ENCODE data around the gene CBX8.

CBX8 gene

DNA sequence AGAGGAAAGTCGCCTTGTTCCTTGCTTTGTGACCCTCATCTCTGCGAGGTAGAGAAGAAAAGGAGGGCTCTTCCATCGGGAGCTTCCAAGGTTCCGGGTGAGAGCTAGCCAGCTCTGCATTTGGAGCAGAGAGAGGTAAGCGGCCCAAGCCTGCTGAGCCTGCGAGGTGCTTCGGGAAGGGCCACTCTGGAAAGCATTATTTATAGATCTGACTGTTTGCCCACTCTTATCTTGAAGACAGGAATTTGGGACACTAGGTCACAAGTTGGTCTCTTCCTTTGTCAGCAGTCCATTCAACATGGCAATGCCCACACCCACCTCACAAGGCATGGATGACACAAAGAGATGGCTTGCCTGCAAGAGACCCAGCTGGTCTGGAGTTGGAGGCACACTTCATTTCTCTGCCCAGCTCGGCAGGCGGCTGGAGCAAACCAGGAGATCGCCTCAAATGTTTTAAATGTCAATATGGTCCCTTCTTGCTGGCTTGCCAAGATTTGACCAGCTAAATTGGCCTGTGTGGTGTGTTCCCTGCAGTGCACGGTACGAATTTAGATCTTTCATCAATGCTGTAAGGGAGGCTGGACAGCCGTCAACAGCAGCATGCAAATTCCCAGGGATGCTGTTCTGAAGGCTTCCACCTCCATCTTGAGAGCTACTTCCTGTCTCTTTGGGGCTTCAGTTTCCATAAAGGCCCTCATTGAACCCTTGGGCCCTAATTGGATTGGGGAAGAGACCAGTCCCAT, 22.8 kb upstream of the CBX8 start:
- DNase-seq (ENCODE audit: low read depth, low spot score), result no peak

DNA sequence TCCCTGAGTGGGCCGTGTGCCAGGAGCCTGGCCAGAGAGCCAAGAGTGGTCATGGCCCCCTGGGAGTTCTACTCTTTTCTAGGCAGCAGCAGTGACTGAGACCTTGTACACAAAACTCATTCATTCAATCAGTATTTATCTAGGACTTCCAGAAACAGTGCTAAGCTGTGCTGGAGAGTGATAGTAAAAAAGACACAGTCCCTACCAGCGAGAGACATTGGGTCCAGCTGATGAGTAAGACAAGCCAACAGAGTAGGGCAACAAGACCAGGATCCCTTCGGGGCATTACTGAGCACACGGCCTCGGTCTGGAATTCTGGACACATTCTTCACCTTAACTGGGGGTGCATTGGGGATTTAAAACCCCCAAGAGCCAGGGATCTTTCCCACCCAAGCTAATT, 22.2 kb upstream of the CBX8 start:
- DNase-seq (ENCODE audit: low read depth, low spot score), result no peak

DNA sequence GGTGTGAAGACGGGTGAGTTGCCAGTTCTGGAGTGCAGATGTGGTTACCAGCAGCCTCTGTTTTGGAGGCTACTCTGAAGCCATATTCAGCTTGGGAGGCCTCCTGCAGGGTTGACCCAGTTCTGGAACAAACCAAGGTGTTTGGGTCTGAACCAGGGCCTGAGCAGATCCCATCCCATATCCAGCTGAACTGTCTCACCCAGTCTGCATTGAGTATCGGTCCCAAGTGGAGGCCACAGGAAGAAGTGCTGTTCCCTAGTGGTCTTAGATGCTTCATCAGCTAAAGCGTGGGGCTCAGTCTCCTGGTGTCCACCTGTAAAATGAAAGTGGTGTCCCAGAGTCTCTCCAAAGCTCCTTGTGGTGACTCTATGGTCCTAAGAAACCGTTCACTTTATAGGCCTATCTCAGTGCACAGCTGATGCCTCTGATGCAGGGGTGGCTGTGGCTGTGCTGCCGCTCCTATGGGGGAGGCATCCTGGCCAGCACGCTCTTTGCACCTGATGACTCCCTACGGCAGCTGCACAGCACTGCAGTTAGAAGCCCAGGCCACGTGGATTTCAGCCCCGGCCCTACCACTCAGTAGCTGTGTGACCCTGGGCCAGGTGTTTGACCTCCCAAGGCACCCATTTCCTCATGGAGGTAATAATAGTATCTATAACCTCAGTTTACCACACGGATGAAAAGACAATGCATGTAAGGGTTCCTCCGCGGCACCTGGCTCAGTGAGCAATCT, 21.3 kb upstream of the CBX8 start:
- no peak for DNase-seq (ENCODE audit: low read depth, low spot score)

DNA sequence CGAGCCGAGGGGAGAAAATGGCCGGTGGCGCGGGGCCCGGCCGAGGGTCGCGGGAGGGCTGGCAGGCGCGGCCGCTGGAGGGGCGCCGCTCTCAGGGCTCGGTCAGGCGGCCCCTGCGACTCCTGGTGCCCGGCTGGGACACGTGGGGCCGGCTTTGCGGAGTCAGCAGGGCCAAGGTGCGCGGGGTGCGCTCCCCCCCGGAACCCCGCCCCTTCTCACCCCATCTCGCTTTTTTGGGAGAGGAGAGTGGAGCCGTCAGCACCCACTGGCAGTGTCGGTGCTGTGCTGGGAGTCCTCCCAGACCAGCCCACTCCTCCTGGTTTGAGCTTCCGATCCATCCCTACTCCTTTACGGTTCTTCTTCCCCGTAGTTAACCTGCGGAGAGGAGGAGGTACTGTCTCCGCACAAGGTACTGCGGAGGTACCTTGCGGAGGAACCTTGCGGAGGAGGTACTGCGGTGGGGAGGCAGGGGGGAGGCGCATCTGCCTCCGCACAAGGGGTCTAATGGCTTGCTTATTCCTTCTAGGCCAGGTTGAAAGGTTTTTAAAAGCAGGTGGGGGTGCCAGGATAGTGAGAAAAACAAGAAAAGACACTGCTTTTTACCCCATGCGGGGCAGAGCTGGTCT, 19.1 kb upstream of the CBX8 start:
- no peak for DNase-seq (ENCODE audit: low read depth, low spot score)

DNA sequence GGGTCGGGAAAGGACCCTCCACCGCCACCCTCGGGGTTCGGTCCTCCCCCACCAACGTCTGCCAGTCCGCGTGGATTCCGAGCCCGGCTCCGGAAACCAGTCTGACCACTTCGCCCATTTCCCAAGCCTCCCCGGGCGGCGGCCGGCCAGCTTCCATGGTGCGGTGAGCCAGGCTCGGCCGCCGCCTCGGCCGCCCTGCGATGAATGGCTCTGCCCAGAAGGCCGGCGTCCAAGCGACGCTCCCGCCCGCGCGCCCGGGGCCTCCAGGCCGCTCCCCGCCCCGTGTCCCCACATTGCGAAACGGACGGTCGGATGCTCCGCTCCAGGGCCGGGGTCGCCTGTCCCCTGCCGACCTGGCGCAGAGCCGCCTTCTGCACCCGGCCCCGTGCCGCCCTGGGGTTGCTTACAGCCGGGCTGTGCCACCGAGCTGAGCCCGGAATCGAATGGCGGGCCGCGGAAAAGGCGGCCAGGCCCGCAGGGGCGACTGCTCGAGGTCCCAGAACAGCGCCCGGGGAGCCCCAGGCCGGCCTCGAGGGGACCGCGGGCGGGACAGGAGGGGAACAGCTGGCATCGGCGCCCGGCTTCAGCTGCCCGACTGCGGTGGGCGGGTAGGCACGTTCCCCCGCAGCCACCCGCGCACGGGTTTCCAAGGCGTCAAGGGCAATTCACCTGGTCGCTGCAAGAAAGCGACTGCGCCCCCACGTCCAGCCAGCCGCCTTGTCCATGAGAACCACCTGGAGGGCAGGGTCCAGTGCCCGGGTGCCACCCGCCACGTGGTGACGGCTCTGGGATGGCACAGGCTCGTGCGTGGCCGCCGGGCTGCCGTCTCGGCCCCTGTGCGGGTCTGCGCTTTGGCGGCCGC, 18.3 kb upstream of the CBX8 start:
- no peak for DNase-seq (ENCODE audit: low read depth, low spot score)

DNA sequence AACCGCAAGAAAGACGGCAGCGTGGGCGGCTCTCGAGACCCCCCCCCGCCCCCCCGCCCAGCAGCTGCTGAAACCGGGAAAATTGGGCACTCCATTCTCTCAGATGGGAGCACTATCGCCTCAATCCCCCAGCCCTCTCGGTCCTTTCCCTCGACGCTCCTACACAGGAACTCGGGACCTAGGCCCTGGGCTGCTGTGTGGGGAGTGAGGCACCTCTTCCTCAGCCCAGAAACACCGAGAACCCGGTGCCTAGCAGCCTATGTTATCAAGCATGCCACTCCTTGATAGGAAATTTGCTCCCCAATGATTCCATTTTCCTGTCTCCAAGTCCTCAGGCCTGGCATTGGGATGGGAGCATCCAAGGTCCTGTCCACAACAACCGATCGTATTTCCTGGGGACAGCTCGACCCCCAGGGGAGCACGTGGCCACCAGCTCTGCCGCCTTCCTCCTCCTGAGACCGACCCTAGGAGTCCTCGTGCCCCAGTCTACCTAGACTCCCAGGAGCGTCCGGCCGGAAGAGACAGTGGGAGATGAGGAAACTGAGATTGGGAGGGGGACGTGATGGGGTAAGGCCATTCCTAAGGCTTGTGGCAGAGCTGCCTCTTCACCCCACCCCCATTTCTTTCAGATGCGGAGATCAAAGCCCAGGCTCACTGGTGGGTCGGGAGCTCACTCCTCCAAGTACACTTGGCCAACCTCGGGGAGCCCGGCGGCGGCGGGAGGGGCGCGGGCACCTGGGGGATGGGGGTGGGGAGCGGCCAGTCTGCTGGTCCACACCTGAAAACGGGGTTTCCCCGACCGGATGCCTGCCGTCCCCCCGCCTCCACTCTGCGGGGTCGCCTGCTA, 17.5 kb upstream of the CBX8 start:
- no peak for DNase-seq (ENCODE audit: low read depth, low spot score)

DNA sequence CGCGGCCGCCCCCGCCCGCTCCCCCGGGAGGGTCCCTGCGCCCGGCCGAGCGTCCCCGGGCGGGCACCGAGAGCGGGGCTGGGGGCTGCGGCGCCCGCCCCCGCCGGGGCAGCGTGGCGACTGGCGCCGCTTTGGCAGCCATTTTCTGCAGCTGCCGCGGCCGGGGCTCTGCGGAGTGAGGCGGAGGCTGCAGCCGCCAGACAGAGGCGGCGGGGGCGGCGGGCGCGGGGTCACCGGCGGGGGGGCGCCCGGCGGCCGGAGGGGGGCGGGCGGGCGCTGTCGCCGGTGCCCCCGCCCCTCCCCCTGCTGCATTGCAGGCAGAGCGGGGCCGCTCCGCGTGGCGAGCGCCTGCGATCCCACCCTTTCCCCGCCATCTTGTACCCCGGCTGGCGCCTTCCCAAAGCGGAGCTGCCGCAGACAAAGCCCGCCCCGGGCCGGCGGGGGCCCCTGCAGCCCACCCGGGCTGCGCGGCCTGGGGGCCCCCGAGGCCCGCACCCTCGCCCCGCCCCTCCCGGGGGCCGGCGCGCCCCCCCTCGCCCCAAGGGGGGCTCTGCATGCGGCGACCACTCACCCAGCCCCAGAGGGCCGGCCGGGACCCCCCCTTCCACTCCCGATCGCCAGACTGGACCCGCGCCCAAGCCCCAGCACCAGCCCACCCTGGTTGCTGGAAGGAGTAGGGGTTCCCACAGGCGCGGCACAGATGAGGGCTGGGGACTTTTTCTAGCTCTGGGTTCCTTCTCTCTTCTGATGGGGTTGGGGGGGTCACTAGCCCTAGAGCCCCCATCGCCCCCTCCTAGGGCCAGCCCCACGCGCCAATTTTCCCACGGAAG, 16.6 kb upstream of the CBX8 start:
- DNase-seq (ENCODE audit: low read depth, low spot score), result no peak

DNA sequence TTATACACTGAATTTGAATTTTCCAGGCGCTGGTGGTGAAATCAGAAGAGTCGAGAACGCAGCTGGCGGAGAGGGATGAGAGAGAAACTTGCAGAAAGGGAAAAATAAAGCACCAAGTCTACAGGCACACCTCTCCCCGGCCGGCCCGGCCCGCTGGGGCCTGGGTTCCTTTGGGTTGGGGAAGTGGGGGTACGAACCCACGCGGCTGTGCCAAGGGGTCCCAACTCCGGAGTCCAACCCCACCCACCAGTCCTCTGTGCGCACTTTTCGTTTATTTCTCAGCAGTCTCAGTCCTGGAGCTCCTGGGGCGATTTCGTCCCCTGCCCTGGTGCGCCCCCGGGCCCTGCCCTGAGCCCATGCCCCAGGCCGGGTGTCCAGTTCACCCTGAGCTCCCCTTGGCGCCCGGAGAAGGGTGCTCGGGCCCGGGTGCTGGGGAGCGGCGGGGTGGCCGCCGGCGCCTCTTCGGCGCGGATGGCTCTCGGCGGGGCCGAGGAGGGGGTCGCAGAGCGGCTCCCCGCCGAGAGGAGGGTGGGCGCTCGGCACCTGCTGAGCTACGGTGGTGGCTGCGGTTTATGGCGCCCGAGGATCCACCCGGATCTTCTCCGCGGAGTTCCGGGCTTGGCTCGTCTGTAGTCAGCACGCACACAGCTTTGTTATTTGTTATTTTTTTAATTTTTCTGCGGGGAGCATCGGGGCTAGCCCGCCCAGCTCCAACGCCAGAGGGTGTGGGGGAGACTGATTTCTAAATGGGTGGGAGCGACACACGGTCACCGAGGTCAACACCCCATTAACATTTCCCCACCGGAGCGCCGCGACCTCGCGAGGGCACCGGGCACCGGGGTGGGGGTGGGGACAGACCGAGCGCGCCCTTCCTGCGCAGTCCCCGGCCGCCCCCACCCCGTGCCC, 15.7 kb upstream of the CBX8 start:
- DNase-seq (ENCODE audit: low read depth, low spot score), result no peak

DNA sequence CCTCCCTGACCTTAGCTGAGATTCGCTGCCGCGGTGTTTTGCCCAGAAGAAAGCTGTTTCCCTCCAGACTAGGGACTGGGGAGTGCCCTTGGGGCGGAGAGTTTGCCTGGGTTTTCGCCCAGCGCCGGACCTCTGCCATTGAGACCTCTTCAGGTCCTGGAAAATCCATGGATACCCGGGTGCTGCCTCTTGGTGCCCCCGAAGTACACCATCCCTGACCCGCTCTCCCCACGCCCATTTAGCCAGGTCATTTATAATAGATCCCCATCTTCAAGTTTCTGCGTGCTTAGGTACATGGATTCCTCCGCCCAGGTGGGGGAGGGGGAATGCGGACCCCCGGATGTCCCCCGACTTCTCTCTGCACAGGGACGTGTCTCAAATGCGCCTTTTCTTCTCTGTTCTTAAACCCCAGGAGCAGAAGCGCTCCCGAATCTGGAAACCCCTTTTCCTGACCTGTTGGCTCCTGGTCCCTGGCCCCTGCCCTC, 15.0 kb upstream of the CBX8 start:
- DNase-seq (ENCODE audit: low read depth, low spot score), result no peak

DNA sequence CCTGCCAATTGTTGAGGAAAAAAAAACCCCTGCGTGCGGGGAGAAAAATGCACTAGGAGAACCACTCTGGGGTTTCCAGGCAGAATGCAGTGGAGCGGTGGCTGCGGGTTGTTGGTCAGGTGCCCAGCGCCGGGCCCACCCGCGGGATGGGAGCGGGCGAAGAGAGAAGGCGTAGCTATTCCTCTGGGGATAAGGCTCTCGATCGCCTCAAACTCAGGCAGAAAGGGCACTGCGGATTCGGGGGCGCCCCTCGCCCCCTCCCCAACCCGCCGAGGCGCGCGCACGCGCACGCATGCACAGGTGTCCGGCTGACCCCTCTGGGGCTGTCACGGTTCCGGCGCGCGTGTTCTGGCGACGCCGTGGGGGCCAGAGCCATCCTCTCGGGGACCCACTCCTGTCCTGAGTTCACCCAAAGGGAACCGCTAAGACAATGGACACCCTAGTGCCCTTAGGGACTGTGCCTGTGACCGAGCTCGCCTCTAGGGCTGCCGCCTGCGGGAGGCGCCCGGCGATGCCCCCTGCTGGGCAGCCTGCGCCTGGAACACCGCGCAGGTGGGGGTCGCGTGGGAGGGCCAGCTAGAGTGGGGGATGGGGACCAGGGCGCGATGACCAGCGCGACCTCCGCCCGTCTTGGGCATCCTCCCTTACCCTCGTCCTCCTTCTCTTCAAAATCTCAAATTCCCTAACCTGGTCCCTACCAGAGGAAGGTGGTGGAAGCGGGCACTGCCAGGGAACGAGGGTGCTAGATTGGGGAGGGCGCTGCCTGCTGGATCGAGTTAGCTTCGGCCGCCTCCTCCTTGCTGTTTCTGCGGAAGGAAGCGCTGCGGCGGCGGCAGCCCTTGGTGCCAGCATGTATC, 14.4 kb upstream of the CBX8 start:
- no peak for DNase-seq (ENCODE audit: low read depth, low spot score)

DNA sequence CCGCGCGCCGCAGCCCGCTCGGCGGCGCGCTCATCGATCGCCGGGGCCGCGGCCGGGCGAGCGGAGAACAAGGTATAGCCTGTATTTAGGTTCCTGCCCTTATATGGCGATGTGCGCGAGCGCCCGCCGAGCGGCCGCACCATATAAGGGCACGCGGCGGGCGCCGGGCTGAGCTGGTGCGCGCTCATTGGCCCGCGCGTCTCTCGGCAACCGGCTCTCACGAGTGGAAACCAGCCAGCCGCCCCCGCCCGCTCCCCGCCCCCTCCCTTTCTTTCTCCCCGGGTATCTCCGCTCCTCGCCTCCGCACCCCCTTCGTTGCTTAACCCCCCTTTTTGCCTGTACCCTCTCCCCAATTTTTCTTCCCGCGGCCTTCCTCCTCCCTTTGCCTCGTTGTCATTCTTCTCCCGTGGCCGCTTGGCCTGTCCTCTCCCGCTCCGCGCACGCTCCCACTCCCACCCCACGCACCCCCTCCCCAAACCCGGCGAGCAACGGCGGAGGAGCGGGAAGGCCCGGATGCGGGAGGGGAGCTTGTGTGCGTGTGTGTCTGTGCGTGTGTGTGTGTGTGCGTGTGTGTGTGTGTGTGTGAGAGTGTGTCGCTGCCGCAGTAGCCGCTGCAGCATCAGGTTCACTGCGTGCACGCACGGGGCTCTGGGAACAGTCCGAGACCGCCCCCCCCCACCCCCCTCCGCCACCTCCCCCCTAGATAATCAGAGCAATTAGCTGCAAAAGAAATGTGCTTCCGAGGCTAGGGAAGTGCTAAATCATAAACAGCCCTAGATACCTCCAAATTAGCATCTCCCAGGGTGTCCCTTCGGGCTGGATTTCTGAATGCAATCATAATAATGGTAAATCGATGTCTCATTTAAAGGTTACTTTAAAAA, 13.5 kb upstream of the CBX8 start:
- no peak for DNase-seq (ENCODE audit: low read depth, low spot score)

DNA sequence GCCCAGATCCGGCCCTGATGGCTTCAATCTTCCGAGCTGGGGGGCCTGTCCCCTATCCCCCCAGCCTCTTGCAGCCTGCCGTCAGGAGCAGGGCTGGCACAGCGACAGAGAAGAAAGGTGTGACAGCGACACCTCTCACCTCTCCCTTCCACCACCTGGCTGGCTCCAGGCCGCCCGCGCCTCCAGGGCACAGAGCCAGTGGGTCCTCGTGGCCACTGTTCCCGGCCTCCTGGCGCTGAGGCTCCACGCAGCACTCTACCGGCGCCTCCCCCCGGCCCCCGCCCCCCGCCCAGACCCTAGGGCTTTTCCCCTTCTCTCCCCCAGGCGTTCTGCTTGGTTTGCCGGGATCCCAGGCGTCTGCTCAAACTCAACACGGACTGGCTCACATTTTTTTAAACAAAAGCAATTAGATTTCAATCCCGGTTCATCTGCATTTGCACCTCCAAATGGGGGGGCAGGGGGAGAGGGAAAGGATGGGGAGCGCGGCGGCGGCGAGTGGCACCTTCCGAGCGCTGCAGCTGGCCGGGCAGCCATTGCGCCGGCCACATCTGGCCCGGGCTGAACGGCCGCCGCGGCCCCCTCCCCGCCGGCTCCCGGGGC, 12.8 kb upstream of the CBX8 start:
- DNase-seq (ENCODE audit: low read depth, low spot score), result no peak

DNA sequence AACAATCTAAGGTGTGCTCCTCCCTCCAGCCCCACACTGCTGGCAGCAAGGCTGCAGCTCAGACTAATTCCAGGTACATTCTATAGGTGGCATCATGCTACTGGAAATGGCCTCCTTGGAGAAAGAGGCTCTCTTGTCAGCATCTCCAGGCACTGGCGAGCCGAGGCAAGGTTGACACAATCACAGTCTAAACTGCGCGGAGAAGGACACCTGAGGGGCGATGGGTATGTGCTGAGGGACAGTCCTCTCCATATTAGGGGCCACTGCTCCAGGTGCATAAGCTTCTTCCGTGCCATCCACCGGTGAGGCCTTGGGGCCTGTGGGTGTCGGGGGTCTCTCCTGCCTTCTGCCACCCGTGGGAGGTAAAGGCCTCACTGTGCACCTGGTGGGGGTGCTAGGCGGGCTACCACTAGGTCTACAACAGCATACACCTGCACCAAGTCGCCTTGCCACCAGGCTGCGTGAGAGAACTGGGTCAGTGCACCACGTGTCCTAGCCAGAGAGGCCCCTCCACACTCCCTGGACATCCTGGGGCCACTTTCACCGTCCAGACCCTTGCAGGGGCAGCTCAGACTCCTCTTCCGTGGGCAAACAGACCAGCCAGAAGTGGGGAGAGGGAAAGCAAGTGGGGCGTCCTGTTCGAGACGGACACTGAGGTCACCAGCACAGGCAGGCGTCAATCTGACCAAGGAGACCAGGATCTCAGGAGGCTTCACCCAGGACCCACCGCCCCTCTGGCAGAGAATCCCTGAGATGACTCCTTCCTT, 12.1 kb upstream of the CBX8 start:
- no peak for DNase-seq (ENCODE audit: low read depth, low spot score)

DNA sequence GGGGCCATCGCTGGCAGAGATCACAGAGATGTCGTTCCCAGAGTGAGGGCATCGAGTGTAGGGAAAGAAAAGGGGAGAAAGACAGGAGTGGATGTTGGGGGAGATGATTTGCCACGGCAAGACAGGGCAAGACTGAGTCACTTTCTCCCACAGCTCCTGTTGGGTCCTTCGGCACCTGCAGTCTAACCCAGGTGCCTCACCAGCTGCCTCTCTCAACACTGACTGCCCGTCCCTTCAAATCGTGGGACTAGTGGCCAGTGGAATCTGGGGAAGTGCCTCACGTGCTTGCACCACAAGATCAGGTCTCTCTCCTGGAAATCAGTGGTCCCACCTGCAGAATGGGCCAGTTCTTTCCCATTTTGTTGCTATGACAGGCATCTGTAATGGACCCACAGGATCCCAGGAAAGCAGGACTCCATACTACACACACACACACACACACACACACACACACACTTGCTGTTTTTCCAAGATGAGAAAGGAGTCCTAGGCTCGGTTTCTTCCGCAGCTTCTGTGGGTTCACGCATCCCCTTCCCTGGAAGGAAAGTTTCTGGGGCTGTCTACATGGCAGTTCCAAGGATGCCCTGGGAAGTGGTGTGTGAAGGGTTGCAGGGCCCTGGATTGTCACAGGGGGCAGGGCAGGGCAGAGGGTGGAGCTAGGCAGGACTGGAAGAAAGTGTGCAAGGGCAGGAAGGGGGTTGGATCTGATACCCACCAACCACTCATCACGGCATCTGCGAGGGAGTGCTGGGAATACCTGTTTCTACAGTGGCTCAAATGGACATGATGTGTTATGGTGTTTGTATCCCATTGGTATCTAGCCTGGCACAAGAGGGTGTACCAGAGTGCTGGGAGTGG, 10.2 kb upstream of the CBX8 start:
- DNase-seq (ENCODE audit: low read depth, low spot score), result no peak

DNA sequence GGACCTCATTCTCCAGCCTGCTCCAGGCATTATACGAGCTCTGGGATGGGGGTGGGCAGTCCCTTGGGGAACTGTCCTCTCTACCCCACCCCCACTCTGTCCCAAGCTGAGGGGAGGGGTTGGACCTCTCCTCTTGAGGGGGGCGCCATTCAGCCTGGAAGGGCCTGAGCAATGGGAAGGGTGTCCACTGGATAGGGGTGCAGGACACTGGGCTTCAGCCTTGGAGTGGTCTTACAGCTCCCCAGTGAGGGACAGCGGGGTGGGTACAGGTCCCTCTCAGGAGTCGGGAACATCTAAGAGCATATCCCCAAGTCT, 9.5 kb upstream of the CBX8 start:
- no peak for DNase-seq (ENCODE audit: low read depth, low spot score)
